ENCODE measurements around the gene TRMT112.

GRCh38 chr11:64291262-64291751, 26.1 kb downstream of the TRMT112 start, which contains the start of gene KCNK4:
- TF ChIP-seq, protein P1, sequence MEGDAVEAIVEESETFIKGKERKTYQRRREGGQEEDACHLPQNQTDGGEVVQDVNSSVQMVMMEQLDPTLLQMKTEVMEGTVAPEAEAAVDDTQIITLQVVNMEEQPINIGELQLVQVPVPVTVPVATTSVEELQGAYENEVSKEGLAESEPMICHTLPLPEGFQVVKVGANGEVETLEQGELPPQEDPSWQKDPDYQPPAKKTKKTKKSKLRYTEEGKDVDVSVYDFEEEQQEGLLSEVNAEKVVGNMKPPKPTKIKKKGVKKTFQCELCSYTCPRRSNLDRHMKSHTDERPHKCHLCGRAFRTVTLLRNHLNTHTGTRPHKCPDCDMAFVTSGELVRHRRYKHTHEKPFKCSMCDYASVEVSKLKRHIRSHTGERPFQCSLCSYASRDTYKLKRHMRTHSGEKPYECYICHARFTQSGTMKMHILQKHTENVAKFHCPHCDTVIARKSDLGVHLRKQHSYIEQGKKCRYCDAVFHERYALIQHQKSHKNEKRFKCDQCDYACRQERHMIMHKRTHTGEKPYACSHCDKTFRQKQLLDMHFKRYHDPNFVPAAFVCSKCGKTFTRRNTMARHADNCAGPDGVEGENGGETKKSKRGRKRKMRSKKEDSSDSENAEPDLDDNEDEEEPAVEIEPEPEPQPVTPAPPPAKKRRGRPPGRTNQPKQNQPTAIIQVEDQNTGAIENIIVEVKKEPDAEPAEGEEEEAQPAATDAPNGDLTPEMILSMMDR (IDR thresholded peaks at IDR 0.05 in 2 of 3, conservative IDR thresholded peaks at IDR 0.05 in 1 of 3; ENCODE audit: borderline replicate concordance in 1 of 3, insufficient read depth in 1 of 3, low read depth in 2 of 3, low read length in 2 of 3): no peak
- TF ChIP-seq POLR2AphosphoS5 (IDR thresholded peaks at IDR 0.05; ENCODE audit: low read depth, low read length) (no peak), ZFX (IDR thresholded peaks at IDR 0.05) (no peak), MAX (IDR thresholded peaks at IDR 0.05) (no peak), TCF7L2 (IDR thresholded peaks at IDR 0.05; ENCODE audit: borderline replicate concordance, extremely low read depth, insufficient read depth, insufficient read length) (no peak), SP1 (IDR thresholded peaks at IDR 0.05; ENCODE audit: low read depth) (no peak), EZH2 (IDR thresholded peaks at IDR 0.05) (no peak), POLR2A (IDR thresholded peaks at IDR 0.05; ENCODE audit: borderline replicate concordance, extremely low read depth, insufficient read depth, insufficient read length) (no peak), REST (IDR thresholded peaks at IDR 0.05; ENCODE audit: low read depth) (no peak)

Measured in HCT116 (cell line).